RWPE1 (cell line): ENCODE results near the gene HHEX.

Source experiments
- CTCF ChIA-PET: fragments of 350-600 bp; sonication (Branson Sonifier 250); formaldehyde crosslinking; extraction: SDS; loops from one replicate; lab custom pipeline; 2021; lab: Yijun Ruan, JAX
- POLR2A ChIA-PET: fragments of 400-600 bp; formaldehyde crosslinking; extraction: SDS; loops from one replicate; lab custom pipeline; 2020; ENCODE audit warnings: antibody characterized with exemption; ENCODE audit not compliant: low non-redundant PET; lab: Yijun Ruan, JAX
- DNase-seq: peaks from one replicate; pipeline ENCODE4 v3.0.0; 2012; ENCODE audit warnings: low spot score
- H3K27ac ChIP-seq: fragments of 450-650 bp; 2 replicates; pipeline ENCODE4 v1.5.1; 2017
- TF ChIP-seq, protein P1 (sequence below): fragments of 450-650 bp; conservative IDR thresholded peaks from 2 replicates; pipeline ENCODE4 v1.5.1; 2017; ENCODE audit warnings: low read depth, mild to moderate bottlenecking

The HHEX gene

GRCh38 chr10:92692080-92692671 lies 2.4 kb downstream of the HHEX start:
- ChIA-PET CTCF (interaction anchor here (0.6 kb wide), 1 partner anchor 100 kb away, joined by 3 read pairs; no protein-coding TSS in a partner anchor), POLR2A (interaction anchor here (0.7 kb wide), 1 partner anchor 1667 kb away, joined by 3 read pairs; no protein-coding TSS in a partner anchor)
- no peak overlapping the region for H3K27ac ChIP-seq
- TF ChIP-seq, protein P1, sequence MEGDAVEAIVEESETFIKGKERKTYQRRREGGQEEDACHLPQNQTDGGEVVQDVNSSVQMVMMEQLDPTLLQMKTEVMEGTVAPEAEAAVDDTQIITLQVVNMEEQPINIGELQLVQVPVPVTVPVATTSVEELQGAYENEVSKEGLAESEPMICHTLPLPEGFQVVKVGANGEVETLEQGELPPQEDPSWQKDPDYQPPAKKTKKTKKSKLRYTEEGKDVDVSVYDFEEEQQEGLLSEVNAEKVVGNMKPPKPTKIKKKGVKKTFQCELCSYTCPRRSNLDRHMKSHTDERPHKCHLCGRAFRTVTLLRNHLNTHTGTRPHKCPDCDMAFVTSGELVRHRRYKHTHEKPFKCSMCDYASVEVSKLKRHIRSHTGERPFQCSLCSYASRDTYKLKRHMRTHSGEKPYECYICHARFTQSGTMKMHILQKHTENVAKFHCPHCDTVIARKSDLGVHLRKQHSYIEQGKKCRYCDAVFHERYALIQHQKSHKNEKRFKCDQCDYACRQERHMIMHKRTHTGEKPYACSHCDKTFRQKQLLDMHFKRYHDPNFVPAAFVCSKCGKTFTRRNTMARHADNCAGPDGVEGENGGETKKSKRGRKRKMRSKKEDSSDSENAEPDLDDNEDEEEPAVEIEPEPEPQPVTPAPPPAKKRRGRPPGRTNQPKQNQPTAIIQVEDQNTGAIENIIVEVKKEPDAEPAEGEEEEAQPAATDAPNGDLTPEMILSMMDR, result no peak
- no peak for DNase-seq

DNA sequence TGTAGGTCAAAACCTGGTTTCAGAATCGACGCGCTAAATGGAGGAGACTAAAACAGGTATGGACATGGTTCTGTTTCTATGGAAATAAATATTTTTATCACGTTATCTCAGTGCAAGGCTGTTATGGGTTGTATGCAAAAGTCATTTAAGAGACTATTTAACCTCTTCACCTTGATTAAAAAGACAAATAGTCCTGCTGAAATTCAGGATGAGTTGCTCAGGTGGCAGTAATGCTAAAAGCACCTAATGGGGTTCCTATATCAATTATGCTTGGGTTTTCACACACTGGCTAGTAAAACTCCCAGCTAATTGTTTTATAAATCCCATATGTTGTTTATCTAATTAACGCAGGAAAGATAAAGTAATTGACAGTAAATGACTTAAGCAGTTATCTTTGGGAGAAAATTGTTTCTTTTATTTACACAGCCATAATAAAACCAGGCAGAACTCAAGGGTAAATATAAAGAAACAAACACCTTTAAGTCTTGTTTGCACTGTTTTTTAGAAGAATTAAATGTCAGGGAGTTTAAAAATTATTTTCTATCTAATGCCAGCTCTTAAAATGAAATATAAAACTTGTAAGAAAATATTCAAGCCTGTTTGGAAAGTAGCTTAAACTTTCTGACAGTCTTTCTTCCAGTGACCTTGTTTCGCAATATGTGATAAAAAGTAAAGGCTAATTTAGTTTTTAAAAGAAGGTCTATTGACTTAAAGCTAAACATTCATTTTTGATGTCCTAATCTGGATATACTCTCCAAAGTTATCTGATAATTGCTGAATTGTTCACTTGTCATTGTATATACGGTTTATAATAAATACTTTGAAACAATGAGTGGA lies 3.2 kb downstream of the HHEX start:
- ChIA-PET CTCF (interaction anchor here (0.7 kb wide), 1 partner anchor 10 kb away, joined by 3 read pairs; no protein-coding TSS in a partner anchor), POLR2A (no interaction called here)
- TF ChIP-seq, protein P1, result no peak
- DNase-seq, result no peak
- no peak overlapping the region for H3K27ac ChIP-seq

GRCh38 chr10:92693534-92693893 lies 3.8 kb downstream of the HHEX start:
- ChIA-PET POLR2A (no interaction called here), CTCF (interaction anchor here (0.7 kb wide), 1 partner anchor 9 kb away, joined by 3 read pairs; no protein-coding TSS in a partner anchor)
- H3K27ac ChIP-seq, result no peak overlapping the region
- TF ChIP-seq, protein P1, result no peak
- no peak for DNase-seq

GRCh38 chr10:92695679-92696605 lies 6.2 kb downstream of the HHEX start:
- POLR2A ChIA-PET, result no interaction called here
- CTCF ChIA-PET, result no interaction called here
- no peak overlapping the region for H3K27ac ChIP-seq
- TF ChIP-seq, protein P1, result no peak
- DNase-seq, result no peak

DNA sequence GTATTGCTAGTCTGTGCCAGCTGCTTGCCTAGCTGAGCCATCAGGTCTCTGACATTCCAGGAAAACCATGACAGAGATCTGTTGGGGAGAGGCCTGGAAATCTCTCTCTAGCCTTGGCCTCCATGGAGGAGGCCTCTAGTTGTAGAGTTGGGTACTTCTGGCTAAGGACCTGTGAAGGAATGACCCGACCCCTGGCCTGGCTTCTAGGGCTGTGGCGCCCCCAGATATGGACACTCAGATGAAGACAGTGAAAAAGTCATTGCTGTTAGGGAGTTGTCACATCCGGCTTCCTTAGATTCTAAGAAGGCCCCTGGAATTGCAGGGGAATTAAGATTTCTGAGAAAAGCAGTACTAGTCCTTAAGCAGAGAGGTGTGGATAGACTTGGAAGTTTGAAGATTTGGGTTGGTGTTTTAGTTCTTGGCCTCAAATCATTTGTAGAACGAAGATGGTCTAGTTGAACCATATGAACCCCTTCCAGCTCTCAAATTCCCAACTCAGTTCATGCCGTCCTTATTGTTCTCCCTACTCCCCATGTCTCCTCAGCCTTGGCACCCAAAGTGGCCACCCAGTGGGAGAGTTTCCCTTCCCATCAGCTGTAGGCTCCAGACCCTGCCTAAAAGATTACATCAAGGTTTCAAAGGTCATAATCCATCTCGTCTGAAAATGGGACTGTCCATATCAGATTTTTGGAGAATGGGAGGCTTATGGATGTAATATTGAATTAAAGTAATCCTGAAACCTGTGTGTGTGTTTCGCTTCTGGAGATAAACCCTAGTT lies 7.0 kb downstream of the HHEX start:
- ChIA-PET CTCF (no interaction called here), POLR2A (no interaction called here)
- DNase-seq, result no peak
- H3K27ac ChIP-seq, result no peak overlapping the region
- TF ChIP-seq, protein P1, result no peak
